ENCODE measurements around the gene BTBD6. TPM values are rescaled to one million over a fixed set of nuclear protein-coding genes. Genes with fewer than 3 reads are reported as not detected.
"Not testable (repeated sequence)": the region's sequence is repeated elsewhere in the genome, so short reads cannot be mapped to it uniquely, and the experiment has no call there.

Gene BTBD6
- total and polyA plus RNA-seq, 2 donors: 26.3 to 44.9 TPM

GRCh38 chr14:105277448-105277847 lies 29.1 kb downstream of the BTBD6 start:
- H3K4me1 ChIP-seq (ENCODE audit: control insufficient read depth in 2 of 2, insufficient read depth in 2 of 2, low read length in 2 of 2); H3K27ac ChIP-seq (ENCODE audit: low read depth in 1 of 2, low read length in 1 of 2); DNase-seq (ENCODE audit: low read depth in 6 of 9, low spot score in 9 of 9); H3K27me3 ChIP-seq (ENCODE audit: control insufficient read depth in 2 of 2, insufficient read depth in 1 of 2, low read length in 1 of 2); H3K4me3 ChIP-seq (ENCODE audit: low read length in 2 of 2); H3K36me3 ChIP-seq (ENCODE audit: control insufficient read depth in 2 of 2, insufficient read depth in 2 of 2, low read length in 1 of 2); H3K9me3 ChIP-seq (ENCODE audit: control insufficient read depth in 2 of 2, insufficient read depth in 1 of 2, low read length in 1 of 2): not testable (repeated sequence)
- 96% methylated on average over 3 of the region's 4 CpGs for WGBS

GRCh38 chr14:105279642-105280361 lies 31.5 kb downstream of the BTBD6 start:
- no peak overlapping the region for H3K4me3 ChIP-seq (ENCODE audit: low read length in 2 of 2)
- DNase-seq (ENCODE audit: low read depth in 6 of 9, low spot score in 9 of 9): no peak
- peaks cover 0 to 6% of the 10 kb centered on the region in 2 donors for H3K36me3 ChIP-seq (ENCODE audit: control insufficient read depth in 2 of 2, insufficient read depth in 2 of 2, low read length in 1 of 2)
- H3K9me3 ChIP-seq (ENCODE audit: control insufficient read depth in 2 of 2, insufficient read depth in 1 of 2, low read length in 1 of 2): no peaks in the 10 kb centered on the region
- no peaks in the 10 kb centered on the region for H3K27me3 ChIP-seq (ENCODE audit: control insufficient read depth in 2 of 2, insufficient read depth in 1 of 2, low read length in 1 of 2)
- 94% methylated on average over 18 of the region's 18 CpGs for WGBS
- H3K4me1 ChIP-seq (ENCODE audit: control insufficient read depth in 2 of 2, insufficient read depth in 2 of 2, low read length in 2 of 2): peaks cover 0 to 20% of the 10 kb centered on the region in 2 donors
- H3K27ac ChIP-seq (ENCODE audit: low read depth in 1 of 2, low read length in 1 of 2): no peak overlapping the region

GRCh38 chr14:105280525-105280924 lies 32.2 kb downstream of the BTBD6 start:
- Histone ChIP-seq H3K4me1 (ENCODE audit: control insufficient read depth in 2 of 2, insufficient read depth in 2 of 2, low read length in 2 of 2) (peaks cover 0 to 20% of the 10 kb centered on the region in 2 donors), H3K27ac (ENCODE audit: low read depth in 1 of 2, low read length in 1 of 2) (no peak overlapping the region), H3K4me3 (ENCODE audit: low read length in 2 of 2) (no peak overlapping the region), H3K9me3 (ENCODE audit: control insufficient read depth in 2 of 2, insufficient read depth in 1 of 2, low read length in 1 of 2) (no peaks in the 10 kb centered on the region), H3K36me3 (ENCODE audit: control insufficient read depth in 2 of 2, insufficient read depth in 2 of 2, low read length in 1 of 2) (peaks cover 0 to 6% of the 10 kb centered on the region in 2 donors), H3K27me3 (ENCODE audit: control insufficient read depth in 2 of 2, insufficient read depth in 1 of 2, low read length in 1 of 2) (no peaks in the 10 kb centered on the region)
- 99% methylated on average over 21 of the region's 21 CpGs for WGBS
- DNase-seq (ENCODE audit: low read depth in 6 of 9, low spot score in 9 of 9): no peak

GRCh38 chr14:105281371-105282097 lies 33.2 kb downstream of the BTBD6 start:
- peaks cover 0 to 10% of the 10 kb centered on the region in 2 donors for H3K36me3 ChIP-seq (ENCODE audit: control insufficient read depth in 2 of 2, insufficient read depth in 2 of 2, low read length in 1 of 2)

GRCh38 chr14:105282098-105282725 lies 33.9 kb downstream of the BTBD6 start:
- Histone ChIP-seq H3K27me3 (ENCODE audit: control insufficient read depth in 2 of 2, insufficient read depth in 1 of 2, low read length in 1 of 2) (no peaks in the 10 kb centered on the region), H3K4me1 (ENCODE audit: control insufficient read depth in 2 of 2, insufficient read depth in 2 of 2, low read length in 2 of 2) (peaks cover 0 to 20% of the 10 kb centered on the region in 2 donors), H3K9me3 (ENCODE audit: control insufficient read depth in 2 of 2, insufficient read depth in 1 of 2, low read length in 1 of 2) (no peaks in the 10 kb centered on the region), H3K36me3 (ENCODE audit: control insufficient read depth in 2 of 2, insufficient read depth in 2 of 2, low read length in 1 of 2) (peaks cover 0 to 10% of the 10 kb centered on the region in 2 donors), H3K27ac (ENCODE audit: low read depth in 1 of 2, low read length in 1 of 2) (no peak overlapping the region), H3K4me3 (ENCODE audit: low read length in 2 of 2) (no peak overlapping the region)
- 90% methylated on average over 16 of the region's 16 CpGs for WGBS
- DNase-seq (ENCODE audit: low read depth in 6 of 9, low spot score in 9 of 9): no peak

More at GRCh38 chr14:105281371-105282097, 33.2 kb downstream of the BTBD6 start:
- no peak overlapping the region for H3K4me3 ChIP-seq (ENCODE audit: low read length in 2 of 2)
- no peaks in the 10 kb centered on the region for H3K9me3 ChIP-seq (ENCODE audit: control insufficient read depth in 2 of 2, insufficient read depth in 1 of 2, low read length in 1 of 2)
- 82% methylated on average over 23 of the region's 23 CpGs for WGBS
- H3K4me1 ChIP-seq (ENCODE audit: control insufficient read depth in 2 of 2, insufficient read depth in 2 of 2, low read length in 2 of 2): peaks cover 0 to 20% of the 10 kb centered on the region in 2 donors
- no peak overlapping the region for H3K27ac ChIP-seq (ENCODE audit: low read depth in 1 of 2, low read length in 1 of 2)
- DNase-seq (ENCODE audit: low read depth in 6 of 9, low spot score in 9 of 9): peak in 5 of 9 donors; percentile 25 to 73 (median 44)
- H3K27me3 ChIP-seq (ENCODE audit: control insufficient read depth in 2 of 2, insufficient read depth in 1 of 2, low read length in 1 of 2): no peaks in the 10 kb centered on the region

GRCh38 chr14:105283028-105283427 lies 34.7 kb downstream of the BTBD6 start:
- no peak overlapping the region for H3K4me3 ChIP-seq (ENCODE audit: low read length in 2 of 2)
- peaks cover 0 to 10% of the 10 kb centered on the region in 2 donors for H3K36me3 ChIP-seq (ENCODE audit: control insufficient read depth in 2 of 2, insufficient read depth in 2 of 2, low read length in 1 of 2)
- H3K4me1 ChIP-seq (ENCODE audit: control insufficient read depth in 2 of 2, insufficient read depth in 2 of 2, low read length in 2 of 2): peaks cover 0 to 23% of the 10 kb centered on the region in 2 donors
- no peak for DNase-seq (ENCODE audit: low read depth in 6 of 9, low spot score in 9 of 9)
- H3K9me3 ChIP-seq (ENCODE audit: control insufficient read depth in 2 of 2, insufficient read depth in 1 of 2, low read length in 1 of 2): no peaks in the 10 kb centered on the region
- WGBS: 97% methylated on average over 10 of the region's 10 CpGs
- H3K27ac ChIP-seq (ENCODE audit: low read depth in 1 of 2, low read length in 1 of 2): no peak overlapping the region
- no peaks in the 10 kb centered on the region for H3K27me3 ChIP-seq (ENCODE audit: control insufficient read depth in 2 of 2, insufficient read depth in 1 of 2, low read length in 1 of 2)

GRCh38 chr14:105283899-105284298 lies 35.6 kb downstream of the BTBD6 start:
- Histone ChIP-seq H3K4me1 (ENCODE audit: control insufficient read depth in 2 of 2, insufficient read depth in 2 of 2, low read length in 2 of 2) (peaks cover 0 to 23% of the 10 kb centered on the region in 2 donors), H3K9me3 (ENCODE audit: control insufficient read depth in 2 of 2, insufficient read depth in 1 of 2, low read length in 1 of 2) (no peaks in the 10 kb centered on the region), H3K36me3 (ENCODE audit: control insufficient read depth in 2 of 2, insufficient read depth in 2 of 2, low read length in 1 of 2) (peaks cover 0 to 10% of the 10 kb centered on the region in 2 donors), H3K27me3 (ENCODE audit: control insufficient read depth in 2 of 2, insufficient read depth in 1 of 2, low read length in 1 of 2) (no peaks in the 10 kb centered on the region), H3K27ac (ENCODE audit: low read depth in 1 of 2, low read length in 1 of 2) (no peak overlapping the region), H3K4me3 (ENCODE audit: low read length in 2 of 2) (no peak overlapping the region)
- DNase-seq (ENCODE audit: low read depth in 6 of 9, low spot score in 9 of 9): peak in 2 of 9 donors; percentile 25 to 47
- WGBS: 23% methylated on average over 15 of the region's 15 CpGs

GRCh38 chr14:105285174-105285573 lies 36.8 kb downstream of the BTBD6 start:
- Histone ChIP-seq H3K36me3 (ENCODE audit: control insufficient read depth in 2 of 2, insufficient read depth in 2 of 2, low read length in 1 of 2) (peaks cover 0 to 10% of the 10 kb centered on the region in 2 donors), H3K9me3 (ENCODE audit: control insufficient read depth in 2 of 2, insufficient read depth in 1 of 2, low read length in 1 of 2) (no peaks in the 10 kb centered on the region), H3K27me3 (ENCODE audit: control insufficient read depth in 2 of 2, insufficient read depth in 1 of 2, low read length in 1 of 2) (no peaks in the 10 kb centered on the region), H3K4me1 (ENCODE audit: control insufficient read depth in 2 of 2, insufficient read depth in 2 of 2, low read length in 2 of 2) (peaks cover 0 to 23% of the 10 kb centered on the region in 2 donors), H3K4me3 (ENCODE audit: low read length in 2 of 2) (no peak overlapping the region), H3K27ac (ENCODE audit: low read depth in 1 of 2, low read length in 1 of 2) (no peak overlapping the region)
- WGBS: 98% methylated on average over 8 of the region's 8 CpGs
- DNase-seq (ENCODE audit: low read depth in 6 of 9, low spot score in 9 of 9): no peak

- Histone ChIP-seq H3K36me3 (ENCODE audit: control insufficient read depth in 2 of 2, insufficient read depth in 2 of 2, low read length in 1 of 2) (peaks cover 0 to 3% of the 10 kb centered on the region in 2 donors), H3K27ac (ENCODE audit: low read depth in 1 of 2, low read length in 1 of 2) (no peak overlapping the region), H3K4me3 (ENCODE audit: low read length in 2 of 2) (no peak overlapping the region), H3K27me3 (ENCODE audit: control insufficient read depth in 2 of 2, insufficient read depth in 1 of 2, low read length in 1 of 2) (no peaks in the 10 kb centered on the region), H3K4me1 (ENCODE audit: control insufficient read depth in 2 of 2, insufficient read depth in 2 of 2, low read length in 2 of 2) (peaks cover 0 to 29% of the 10 kb centered on the region in 2 donors), H3K9me3 (ENCODE audit: control insufficient read depth in 2 of 2, insufficient read depth in 1 of 2, low read length in 1 of 2) (peaks cover 0 to 4% of the 10 kb centered on the region in 2 donors)
- WGBS: 98% methylated on average over 9 of the region's 9 CpGs
- DNase-seq (ENCODE audit: low read depth in 6 of 9, low spot score in 9 of 9): no peak
These were observed 38.4 kb downstream of the BTBD6 start for GRCh38 chr14:105286759-105287144.
